K562 (cell line): Measurements from ENCODE around the gene FAM124B.

Source experiments
- AFF4 ChIP-seq: sonication (generic); formaldehyde crosslinking; IDR thresholded peaks from 2 replicates; pipeline ENCODE4 v1.8.0; 2023; ENCODE audit warnings: mild to moderate bottlenecking, missing genetic modification reagents
- ARNT ChIP-seq, 2 experiments: fragments of 450-650 bp; IDR thresholded peaks; 2 replicates each; pipeline ENCODE4 v1.6.1; 2016; ENCODE audit warnings: mild to moderate bottlenecking in 1 of 2
- ELK1 ChIP-seq: sonication (generic); formaldehyde crosslinking; IDR thresholded peaks from 2 replicates; pipeline ENCODE4 v1.8.1; 2022; ENCODE audit warnings: missing genetic modification reagents
- EP300 ChIP-seq: IDR thresholded peaks from 2 replicates; pipeline ENCODE4 v1.6.1; 2012; ENCODE audit warnings: low read length, improper control_type of control experiment
- FOS ChIP-seq: IDR thresholded peaks from 3 replicates; pipeline ENCODE4 v1.6.1; 2011; ENCODE audit not compliant: insufficient read length; ENCODE audit errors: extremely low read depth
- JUND ChIP-seq, 2 experiments: IDR thresholded peaks; 2 replicates in 1 of 2; 3 replicates in 1 of 2; pipeline ENCODE4 v1.6.1; 2011; ENCODE audit warnings: borderline replicate concordance in 2 of 2, low read depth in 2 of 2, low read length in 2 of 2, improper control_type of control experiment in 1 of 2, missing biosample characterization in 1 of 2, missing genetic modification characterization in 1 of 2, missing genetic modification reagents in 1 of 2
- ZFX ChIP-seq: sonication (generic); formaldehyde crosslinking; IDR thresholded peaks from 2 replicates; pipeline ENCODE4 v1.8.0; 2022; ENCODE audit warnings: mild to moderate bottlenecking, missing genetic modification reagents, moderate library complexity
- TF ChIP-seq, protein P1 (sequence below), 3 experiments: IDR thresholded peaks in 2 of 3; conservative IDR thresholded peaks in 1 of 3; 2 replicates each; pipeline ENCODE4 v1.5.1; 2011 to 2012; ENCODE audit warnings: low read length in 3 of 3, mild to moderate bottlenecking in 3 of 3, control low read depth in 2 of 3, improper control_type of control experiment in 1 of 3, inconsistent platforms in 1 of 3, low read depth in 1 of 3, mixed read lengths in 1 of 3, moderate library complexity in 1 of 3; ENCODE audit not compliant: insufficient read depth in 2 of 3

DNA sequence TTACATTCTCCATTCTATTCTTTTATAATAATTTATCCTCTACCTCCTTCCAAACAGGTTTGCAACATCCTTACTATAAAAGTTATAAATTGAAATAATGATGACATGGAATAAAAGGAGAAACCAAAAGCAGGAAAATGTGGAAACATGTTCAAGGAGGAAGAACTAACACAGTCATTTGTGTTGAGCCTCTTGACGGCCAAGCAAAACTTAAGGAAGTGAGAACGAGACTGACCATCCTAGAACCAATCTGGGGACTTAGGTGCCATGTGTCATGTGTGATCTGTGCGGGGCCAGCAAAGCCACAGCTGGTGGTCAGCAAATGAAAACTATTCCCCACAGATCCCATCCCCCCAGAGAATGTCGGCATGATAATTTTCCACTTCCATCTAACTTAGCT lies 25.6 kb upstream of the FAM124B start:
- TF ChIP-seq AFF4 (CRISPR knock-in tag) (no peak), ZFX (CRISPR knock-in tag) (no peak), ELK1 (CRISPR knock-in tag) (no peak), ARNT (IDR thresholded peaks at IDR 0.05) (no peak), JUND (IDR thresholded peaks at IDR 0.05; ENCODE audit: borderline replicate concordance, low read depth, low read length) (no peak), JUND (tag; IDR thresholded peaks at IDR 0.05; ENCODE audit: borderline replicate concordance, low read depth, low read length) (no peak), EP300 (no peak), FOS (no peak)
- TF ChIP-seq, protein P1, sequence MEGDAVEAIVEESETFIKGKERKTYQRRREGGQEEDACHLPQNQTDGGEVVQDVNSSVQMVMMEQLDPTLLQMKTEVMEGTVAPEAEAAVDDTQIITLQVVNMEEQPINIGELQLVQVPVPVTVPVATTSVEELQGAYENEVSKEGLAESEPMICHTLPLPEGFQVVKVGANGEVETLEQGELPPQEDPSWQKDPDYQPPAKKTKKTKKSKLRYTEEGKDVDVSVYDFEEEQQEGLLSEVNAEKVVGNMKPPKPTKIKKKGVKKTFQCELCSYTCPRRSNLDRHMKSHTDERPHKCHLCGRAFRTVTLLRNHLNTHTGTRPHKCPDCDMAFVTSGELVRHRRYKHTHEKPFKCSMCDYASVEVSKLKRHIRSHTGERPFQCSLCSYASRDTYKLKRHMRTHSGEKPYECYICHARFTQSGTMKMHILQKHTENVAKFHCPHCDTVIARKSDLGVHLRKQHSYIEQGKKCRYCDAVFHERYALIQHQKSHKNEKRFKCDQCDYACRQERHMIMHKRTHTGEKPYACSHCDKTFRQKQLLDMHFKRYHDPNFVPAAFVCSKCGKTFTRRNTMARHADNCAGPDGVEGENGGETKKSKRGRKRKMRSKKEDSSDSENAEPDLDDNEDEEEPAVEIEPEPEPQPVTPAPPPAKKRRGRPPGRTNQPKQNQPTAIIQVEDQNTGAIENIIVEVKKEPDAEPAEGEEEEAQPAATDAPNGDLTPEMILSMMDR (IDR thresholded peaks at IDR 0.05 in 2 of 3, conservative IDR thresholded peaks at IDR 0.05 in 1 of 3; ENCODE audit: insufficient read depth in 2 of 3, low read depth in 1 of 3, low read length in 3 of 3), result no peak
